Measurements from ENCODE around the gene BICRA.

- TF ChIP-seq FOXA1 (IDR thresholded peaks at IDR 0.05) (no peak), FOXM1 (IDR thresholded peaks at IDR 0.05; ENCODE audit: borderline replicate concordance) (no peak), BHLHE40 (IDR thresholded peaks at IDR 0.05; ENCODE audit: borderline replicate concordance) (no peak)
Observed at GRCh38 chr19:47581605-47582319, 27.2 kb upstream of the BICRA start.
